GM18867 (cell line): Measurements from ENCODE around the gene TFCP2L1.

ENCODE experiments used
- ATAC-seq: cut with Tn5 transposase; IDR thresholded peaks from one replicate; pipeline ENCODE4 v1.9.1; 2021; ENCODE audit warnings: mild to moderate bottlenecking, moderate library complexity; ENCODE audit not compliant: unreplicated experiment

The TFCP2L1 gene

DNA sequence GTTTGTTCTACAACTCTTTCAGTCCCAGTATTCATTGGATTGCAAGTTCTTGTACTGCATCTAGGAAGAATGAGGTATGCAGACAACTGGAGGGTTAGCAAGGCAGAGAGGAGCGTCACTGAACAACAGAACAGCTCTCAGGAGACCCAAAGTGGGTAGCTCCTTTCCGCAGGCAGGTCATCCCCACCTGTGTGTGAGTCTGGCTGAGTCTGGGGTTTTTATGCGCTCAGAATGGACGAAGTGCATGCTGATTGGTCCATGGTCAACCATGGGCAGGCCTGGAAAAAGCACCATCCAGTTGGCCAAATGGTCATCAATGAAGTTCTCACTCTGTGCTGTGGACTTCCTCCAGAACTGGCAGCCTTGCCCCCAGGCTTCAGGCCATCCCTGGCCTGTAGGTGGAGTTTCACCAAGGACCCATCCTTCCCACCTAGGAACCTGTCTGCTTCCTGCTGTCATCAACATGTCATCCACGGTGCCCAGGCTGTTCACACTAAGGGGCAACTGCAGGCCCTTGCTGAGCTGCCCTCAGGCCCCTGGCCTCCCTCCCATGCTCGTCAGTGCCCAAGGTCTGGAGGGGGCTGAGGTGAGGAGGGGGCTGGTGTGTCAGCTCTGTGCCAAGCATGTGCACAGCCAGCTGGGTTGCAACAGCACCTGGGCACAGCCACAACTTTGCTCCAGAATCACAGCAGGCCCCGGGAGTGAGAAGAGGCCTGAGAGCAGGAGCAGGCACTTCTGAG, 11.1 kb upstream of the TFCP2L1 start:
- no peak for ATAC-seq

GRCh38 chr2:121294881-121295840, 10.2 kb upstream of the TFCP2L1 start:
- ATAC-seq: no peak

GRCh38 chr2:121293450-121294325, 8.7 kb upstream of the TFCP2L1 start:
- ATAC-seq: no peak

- ATAC-seq: no peak
Observed at GRCh38 chr2:121291251-121291580, 6.2 kb upstream of the TFCP2L1 start.

GRCh38 chr2:121289271-121289670, 4.3 kb upstream of the TFCP2L1 start:
- ATAC-seq: no peak

DNA sequence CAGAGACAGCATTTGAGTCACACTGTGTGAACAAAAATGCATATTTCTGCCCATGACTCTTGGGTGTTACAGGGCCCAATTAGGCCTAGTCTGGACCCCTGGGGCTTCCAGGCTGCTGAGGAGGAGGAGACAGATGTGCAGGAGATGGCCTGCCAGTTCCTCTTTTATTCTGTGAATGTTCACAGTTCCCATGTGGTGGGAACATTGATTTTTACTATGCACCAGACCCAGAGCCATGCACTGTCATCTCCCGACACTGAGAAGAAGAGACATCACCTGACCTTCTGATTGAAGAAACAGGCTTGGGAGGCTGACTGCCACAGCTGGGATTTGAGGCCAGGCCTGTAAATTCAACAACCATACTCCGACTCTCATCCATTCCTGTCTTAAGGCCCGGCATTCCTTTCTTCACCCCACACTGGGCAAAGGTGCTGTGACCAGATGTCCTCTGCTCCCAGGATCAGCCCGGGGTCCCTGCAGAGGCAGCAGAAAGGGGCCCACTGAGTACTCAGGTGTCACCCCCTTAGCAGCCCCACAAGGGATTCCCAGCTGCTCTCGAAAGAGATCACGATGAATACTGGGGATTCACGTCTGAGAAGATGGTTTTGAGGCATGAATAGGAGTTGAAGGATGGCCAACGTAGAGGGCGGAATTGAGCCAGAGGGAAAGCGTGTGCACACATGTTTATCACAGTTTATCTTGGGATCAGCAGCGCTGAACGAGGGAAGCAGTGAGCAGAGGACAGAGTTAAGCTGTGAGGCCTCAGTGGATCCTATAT, 3.6 kb upstream of the TFCP2L1 start:
- ATAC-seq: no peak

- ATAC-seq: no peak
Observed at GRCh38 chr2:121287956-121288355, 3.0 kb upstream of the TFCP2L1 start.

GRCh38 chr2:121287146-121287798, 2.3 kb upstream of the TFCP2L1 start:
- no peak for ATAC-seq

- ATAC-seq: no peak
Observed at GRCh38 chr2:121286506-121286905, 1.5 kb upstream of the TFCP2L1 start.

DNA sequence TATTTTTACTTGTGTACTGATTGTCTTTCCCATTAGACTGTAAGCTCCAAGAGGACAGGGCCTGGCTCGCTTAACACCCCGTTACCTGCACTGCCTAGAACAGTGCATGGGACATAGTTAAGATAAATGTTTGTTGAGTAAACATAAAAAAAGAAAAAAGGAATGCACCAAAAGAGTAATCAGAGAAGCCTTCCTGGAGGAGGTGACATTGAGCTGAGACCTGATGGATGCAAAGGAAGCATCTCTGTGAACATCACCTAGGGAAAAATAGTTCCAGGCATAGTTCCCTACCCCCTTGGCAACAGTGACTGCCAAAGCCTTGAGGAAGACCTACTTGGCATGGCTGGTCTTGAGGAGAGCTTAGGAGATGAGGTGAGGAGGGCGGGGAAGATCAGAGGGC, 924 bp upstream of the TFCP2L1 start:
- no peak for ATAC-seq

- ATAC-seq: no peak
Observed at GRCh38 chr2:121283670-121284462, 1.1 kb downstream of the TFCP2L1 start.

DNA sequence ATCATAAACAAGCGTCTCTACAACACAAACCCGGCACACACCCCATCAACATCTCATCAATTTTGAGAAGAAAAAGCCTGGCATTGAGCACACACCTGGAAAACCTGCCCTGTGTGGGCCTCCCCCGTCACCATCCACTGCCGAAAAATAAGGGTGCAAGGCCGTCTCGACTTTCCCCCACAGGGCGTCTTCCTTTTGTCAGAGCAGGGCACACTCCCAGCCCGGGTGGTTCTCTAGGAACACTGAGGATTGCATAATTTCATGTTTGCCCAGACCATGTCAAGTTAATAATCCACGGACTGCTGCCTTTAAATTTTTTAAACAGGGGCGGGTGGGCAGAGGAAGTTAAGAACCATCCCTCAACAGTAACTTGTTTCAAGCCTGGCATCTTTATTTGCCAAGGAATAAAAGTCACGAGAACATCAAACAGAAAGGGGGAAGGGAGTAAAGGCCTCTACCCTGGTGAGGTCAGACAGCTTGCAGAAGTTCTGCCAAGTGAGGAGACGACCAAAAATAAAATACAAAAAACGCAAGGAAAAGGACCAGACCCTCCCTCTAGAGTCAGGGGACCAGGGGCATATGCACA, 2.1 kb downstream of the TFCP2L1 start:
- ATAC-seq: no peak

DNA sequence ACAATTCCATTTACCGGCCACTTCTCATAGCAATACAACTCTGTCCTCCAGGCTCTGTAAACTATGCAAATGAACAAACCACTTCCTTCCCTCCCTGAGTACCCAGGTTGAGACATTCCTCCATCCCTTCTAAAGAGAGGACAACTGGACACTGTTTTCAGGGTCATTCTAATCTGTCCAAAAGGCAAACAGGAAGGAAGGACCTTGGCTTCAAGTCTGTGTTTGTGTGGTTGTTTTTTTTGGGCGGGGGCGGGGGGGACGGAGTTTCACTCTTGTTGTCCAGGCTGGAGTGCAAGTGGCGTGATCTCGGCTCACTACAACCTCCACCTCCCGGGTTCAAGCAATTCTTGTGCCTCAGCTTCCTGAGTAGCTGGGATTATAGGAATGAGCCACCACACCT, 3.3 kb downstream of the TFCP2L1 start:
- no peak for ATAC-seq

DNA sequence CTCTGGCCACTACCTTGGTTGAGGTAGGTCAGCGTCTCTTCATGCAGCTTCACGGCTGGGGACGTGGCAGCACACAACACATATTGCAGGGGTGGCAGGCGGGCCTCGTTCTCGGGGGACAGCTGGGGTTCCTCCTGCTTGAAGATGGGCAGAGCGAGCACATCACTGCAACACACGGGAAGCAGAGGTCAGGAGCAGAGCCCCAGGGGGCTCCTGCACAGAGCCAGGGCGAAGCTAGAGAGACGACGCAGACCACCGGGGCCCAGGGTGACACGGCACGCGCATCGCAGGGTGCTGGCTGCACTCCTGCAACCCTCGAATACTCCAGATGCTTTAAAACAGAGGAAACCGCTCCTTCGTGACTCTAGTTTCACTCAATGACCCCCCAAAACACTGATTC, 3.9 kb downstream of the TFCP2L1 start:
- ATAC-seq: no peak

DNA sequence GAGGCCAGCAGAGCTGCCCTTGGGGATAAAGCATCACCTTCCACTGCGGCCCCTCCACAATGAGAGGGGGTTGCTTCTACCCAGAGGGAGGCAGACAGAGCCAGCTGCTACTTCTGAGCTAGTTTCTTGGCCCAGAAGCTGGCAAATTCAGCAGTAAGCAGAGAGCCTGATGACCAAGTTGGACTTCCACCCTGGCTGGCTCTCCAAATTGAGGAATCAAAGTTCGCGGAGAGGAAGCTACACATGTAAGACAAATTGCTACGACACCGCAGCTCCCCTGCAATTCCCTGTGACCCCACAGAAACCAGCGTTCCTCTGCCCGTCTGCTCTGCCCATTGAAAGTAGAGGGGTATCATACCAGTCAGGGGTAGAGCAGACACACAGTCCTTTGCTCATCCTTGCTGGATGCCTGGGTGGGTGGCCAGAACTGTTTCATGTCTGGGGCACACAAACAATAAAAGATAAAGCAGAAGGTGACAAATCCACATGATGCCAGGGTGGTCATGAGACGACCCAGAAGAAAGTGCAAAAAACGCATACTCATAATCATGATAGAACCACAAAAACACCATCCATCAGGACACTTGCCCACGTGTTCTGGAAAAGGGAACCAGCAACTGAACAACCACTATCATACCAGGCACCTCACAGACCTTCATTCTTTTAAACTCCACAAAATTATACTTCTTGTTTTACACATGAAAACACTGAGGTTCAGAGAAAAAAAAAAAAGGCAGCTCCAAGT, 5.4 kb downstream of the TFCP2L1 start:
- ATAC-seq: no peak

DNA sequence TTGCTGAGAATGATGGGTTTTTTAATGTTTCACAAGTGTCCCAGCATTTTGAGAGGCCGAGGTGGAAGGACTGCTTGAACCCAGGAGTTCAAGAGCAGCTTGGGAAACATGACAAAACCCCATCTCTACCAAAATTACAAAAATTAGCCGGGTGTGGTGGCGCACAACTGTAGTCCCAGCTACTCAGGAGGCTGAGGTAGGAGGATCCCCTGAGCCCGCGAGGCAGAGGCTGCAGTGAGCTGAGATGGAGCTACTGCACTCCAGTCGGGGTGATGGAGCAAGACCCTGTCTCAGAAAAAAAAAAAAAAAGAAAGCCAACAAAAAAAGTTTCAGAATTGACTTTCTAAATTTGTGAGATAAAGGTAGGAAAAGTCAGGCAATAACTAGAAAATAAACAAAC, 8.7 kb downstream of the TFCP2L1 start:
- no peak for ATAC-seq

DNA sequence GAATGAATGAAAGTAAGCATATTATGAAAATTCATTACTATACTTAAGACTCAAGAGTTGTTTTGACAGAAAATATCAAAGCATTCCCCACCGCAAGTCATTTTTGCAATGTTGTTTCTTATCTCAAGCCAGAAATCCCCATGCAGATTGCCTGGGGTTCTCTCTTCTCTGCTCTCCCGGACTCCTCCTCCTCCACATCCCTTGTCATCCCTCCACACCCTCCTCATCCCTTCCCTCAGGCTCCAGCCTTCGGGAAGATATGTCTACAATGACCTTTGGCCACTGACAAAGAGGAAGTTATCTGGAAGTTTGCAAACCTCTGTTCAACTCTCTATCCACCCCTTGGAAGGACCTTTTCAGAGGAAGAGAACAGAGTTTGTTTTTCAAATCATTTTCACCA, 11.9 kb downstream of the TFCP2L1 start:
- no peak for ATAC-seq

DNA sequence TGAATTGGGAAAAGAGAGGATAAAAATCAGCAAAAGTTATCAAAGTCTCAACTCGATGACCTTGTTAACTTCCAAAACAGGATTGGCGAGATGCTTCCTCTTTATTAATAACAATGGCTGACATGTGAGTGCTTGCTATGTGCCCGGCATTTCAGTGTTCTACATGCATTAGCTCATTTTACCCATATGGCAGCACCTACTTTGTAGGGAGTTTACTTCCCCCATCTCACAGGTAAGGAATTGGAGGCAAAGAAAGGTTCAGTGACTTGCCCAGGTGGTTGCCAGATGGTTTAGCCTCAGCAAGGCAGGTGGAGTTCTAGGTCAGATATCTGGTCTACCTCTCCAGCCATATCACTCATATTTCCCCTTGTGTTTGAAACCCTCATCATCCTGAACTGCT, 12.4 kb downstream of the TFCP2L1 start:
- no peak for ATAC-seq
